IMR-90 (cell line): ENCODE measurements around the gene TMPRSS13. TPM values are rescaled to one million over a fixed set of nuclear protein-coding genes. Genes with fewer than 3 reads are reported as not detected.

Experiments
- ATAC-seq: fragments of 200-7000 bp; cut with Tn5 transposase; 2 replicates; pipeline ENCODE4 v1.9.1; 2020; ENCODE audit warnings: low read depth, mild to moderate bottlenecking, moderate library complexity
- BruUV-seq: library from RNA; stranded (reverse); fragments of 400-500 nt; replicated peaks from 2 replicates; lab custom pipeline; 2021; lab: Mats Ljungman, UMichigan
- CTCF ChIA-PET: fragments of 300-600 bp; formaldehyde crosslinking; extraction: SDS; loops from one replicate; lab custom pipeline; 2021; ENCODE audit warnings: antibody characterized with exemption; lab: Yijun Ruan, JAX
- POLR2A ChIA-PET: fragments of 300-600 bp; sonication (Branson Sonifier 250); formaldehyde crosslinking; loops from one replicate; lab custom pipeline; 2022; ENCODE audit warnings: antibody characterized with exemption; ENCODE audit not compliant: unreplicated experiment; lab: Charles Lee
- DNase-seq: peaks from one replicate; pipeline ENCODE4 v3.0.0; 2013
- H2AFZ ChIP-seq: replicated peaks from 2 replicates; pipeline ENCODE3; 2013; ENCODE audit warnings: low read length, mild to moderate bottlenecking; ENCODE audit not compliant: poor library complexity
- H2AK5ac ChIP-seq: 2 replicates; pipeline ENCODE4 v1.6.1; 2013; ENCODE audit warnings: low read depth, low read length, inconsistent platforms
- H2AK9ac ChIP-seq: replicated peaks from 2 replicates; pipeline ENCODE3; 2013; ENCODE audit warnings: mild to moderate bottlenecking, low read depth, low read length, moderate library complexity; ENCODE audit not compliant: poor library complexity
- H2BK120ac ChIP-seq: 2 replicates; pipeline ENCODE4 v1.6.1; 2013; ENCODE audit warnings: low read depth, low read length, inconsistent platforms
- H2BK15ac ChIP-seq: 3 replicates; pipeline ENCODE4 v1.6.1; 2013; ENCODE audit warnings: low read depth, low read length, inconsistent platforms
- H2BK20ac ChIP-seq: 2 replicates; pipeline ENCODE4 v1.6.1; 2013; ENCODE audit warnings: low read depth, mild to moderate bottlenecking, inconsistent platforms, low read length, moderate library complexity
- H2BK5ac ChIP-seq: 2 replicates; pipeline ENCODE4 v1.6.1; 2013; ENCODE audit warnings: mild to moderate bottlenecking, low read depth, low read length, inconsistent platforms; ENCODE audit not compliant: poor library complexity, severe bottlenecking
- H3K14ac ChIP-seq: replicated peaks from 2 replicates; pipeline ENCODE4 v1.6.1; 2013; ENCODE audit warnings: low read depth, low read length, inconsistent platforms
- H3K18ac ChIP-seq: 2 replicates; pipeline ENCODE4 v1.6.1; 2013; ENCODE audit warnings: low read depth, low read length, control low read depth
- H3K23ac ChIP-seq: 2 replicates; pipeline ENCODE4 v1.6.1; 2013; ENCODE audit warnings: low read depth, low read length, inconsistent platforms
- H3K27ac ChIP-seq: 2 replicates; pipeline ENCODE4 v1.5.1; 2013; ENCODE audit warnings: mild to moderate bottlenecking, control low read depth, low read length; ENCODE audit not compliant: insufficient read depth
- H3K27me3 ChIP-seq: 2 replicates; pipeline ENCODE4 v1.6.1; 2013; ENCODE audit warnings: low read length; ENCODE audit not compliant: control insufficient read depth, insufficient read depth
- H3K36me3 ChIP-seq: 2 replicates; pipeline ENCODE4 v1.6.1; 2013; ENCODE audit warnings: low read length, mixed read lengths; ENCODE audit not compliant: control insufficient read depth, insufficient read depth
- H3K4ac ChIP-seq: 2 replicates; pipeline ENCODE4 v1.6.1; 2013; ENCODE audit warnings: low read depth, low read length, inconsistent platforms
- H3K4me1 ChIP-seq: 2 replicates; pipeline ENCODE4 v1.6.1; 2013; ENCODE audit warnings: low read length, mixed read lengths; ENCODE audit not compliant: control insufficient read depth, insufficient read depth
- H3K4me2 ChIP-seq: 2 replicates; pipeline ENCODE4 v1.6.1; 2013; ENCODE audit warnings: low read depth, mild to moderate bottlenecking, control low read depth, low read length, moderate library complexity
- H3K4me3 ChIP-seq: 2 replicates; pipeline ENCODE4 v1.5.1; 2013; ENCODE audit warnings: low read depth, mild to moderate bottlenecking, control low read depth, low read length, moderate library complexity; ENCODE audit not compliant: insufficient read depth
- H3K56ac ChIP-seq: 2 replicates; pipeline ENCODE4 v1.6.1; 2013; ENCODE audit warnings: low read length, inconsistent platforms; ENCODE audit not compliant: insufficient read depth; ENCODE audit errors: extremely low read depth
- H3K79me1 ChIP-seq, 2 experiments: 2 replicates each; pipeline ENCODE4 v1.6.1; 2013; ENCODE audit warnings: low read length in 2 of 2, inconsistent platforms in 1 of 2, low read depth in 1 of 2
- H3K9ac ChIP-seq: 2 replicates; pipeline ENCODE4 v1.6.1; 2013; ENCODE audit warnings: low read depth, low read length, control low read depth
- H3K9me1 ChIP-seq: 2 replicates; pipeline ENCODE4 v1.6.1; 2013; ENCODE audit warnings: low read length, inconsistent platforms; ENCODE audit not compliant: insufficient read depth
- H3K9me3 ChIP-seq: 2 replicates; pipeline ENCODE4 v1.6.1; 2013; ENCODE audit warnings: low read length; ENCODE audit not compliant: control insufficient read depth, insufficient read depth
- H4K20me1 ChIP-seq: 2 replicates; pipeline ENCODE4 v1.6.1; 2013; ENCODE audit warnings: low read length, inconsistent platforms; ENCODE audit not compliant: insufficient read depth
- H4K5ac ChIP-seq: 2 replicates; pipeline ENCODE4 v1.6.1; 2013; ENCODE audit warnings: mild to moderate bottlenecking, low read depth, low read length, control low read depth
- H4K8ac ChIP-seq, 2 experiments: 2 replicates each; pipeline ENCODE4 v1.6.1; 2013; ENCODE audit warnings: low read depth in 2 of 2, low read length in 2 of 2, control low read depth in 1 of 2, inconsistent platforms in 1 of 2
- H4K91ac ChIP-seq: 2 replicates; pipeline ENCODE4 v1.6.1; 2013; ENCODE audit warnings: low read depth, low read length, inconsistent platforms; ENCODE audit not compliant: insufficient read depth
- BHLHE40 ChIP-seq: fragments of 150-350 bp; IDR thresholded peaks from 2 replicates; pipeline ENCODE4 v1.6.1; 2016; ENCODE audit warnings: mild to moderate bottlenecking, low read depth, low read length
- FOS ChIP-seq: fragments of 150-350 bp; IDR thresholded peaks from 2 replicates; pipeline ENCODE4 v1.6.1; 2016; ENCODE audit warnings: low read depth, low read length
- MAZ ChIP-seq: IDR thresholded peaks from 2 replicates; pipeline ENCODE4 v1.6.1; 2012; ENCODE audit warnings: low read depth, mild to moderate bottlenecking, low read length, improper control_type of control experiment, moderate library complexity, borderline replicate concordance
- MXI1 ChIP-seq: IDR thresholded peaks from 2 replicates; pipeline ENCODE4 v1.6.1; 2012; ENCODE audit warnings: low read depth, mild to moderate bottlenecking, low read length, moderate library complexity, borderline replicate concordance
- NFE2L2 ChIP-seq: fragments of 150-350 bp; IDR thresholded peaks from 2 replicates; pipeline ENCODE4 v1.6.1; 2016; ENCODE audit warnings: low read depth, mild to moderate bottlenecking, low read length
- POLR2A ChIP-seq: IDR thresholded peaks from 2 replicates; pipeline ENCODE4 v1.6.1; 2012; ENCODE audit warnings: mild to moderate bottlenecking, low read depth, low read length
- RAD21 ChIP-seq: IDR thresholded peaks from 2 replicates; pipeline ENCODE4 v1.6.1; 2012; ENCODE audit warnings: low read length, improper control_type of control experiment
- RCOR1 ChIP-seq: IDR thresholded peaks from 2 replicates; pipeline ENCODE4 v1.6.1; 2012; ENCODE audit warnings: mild to moderate bottlenecking, low read length, improper control_type of control experiment; ENCODE audit not compliant: insufficient replicate concordance
- RFX5 ChIP-seq: IDR thresholded peaks from 2 replicates; pipeline ENCODE4 v1.8.0; 2012; ENCODE audit warnings: low read depth, mild to moderate bottlenecking, low read length, moderate library complexity
- WGBS, 2 experiments: methylation state at CpG; one replicate each; pipeline versions ENCODE4 v1.1.5 to v1.1.7; 2013; ENCODE audit warnings: missing lambda C conversion rate in 2 of 2; ENCODE audit not compliant: insufficient read length in 1 of 2; ENCODE audit errors: extremely low coverage in 2 of 2; 5-methylcytosine and 5-hydroxymethylcytosine counted together
- dilution Hi-C: fragments of 300-500 bp; cut with HindIII; formaldehyde crosslinking; loops from one replicate; pipeline ENCODE4 v1.14.3; 2018; ENCODE audit warnings: low sequenced_read_pairs; ENCODE audit not compliant: unreplicated experiment
- in situ Hi-C: fragments of 300-500 bp; cut with MboI; formaldehyde crosslinking; loops from 3 replicates; pipeline ENCODE4 v1.14.3; 2019; ENCODE audit warnings: low sequenced_read_pairs, inconsistent platforms, mixed read lengths
- intact Hi-C: fragments of 100-400 bp; cut with micrococcal nuclease; formaldehyde crosslinking; loops from 2 replicates; pipeline ENCODE4 v1.10.0; 2022
- polyA plus RNA-seq, 3 experiments: library from polyadenylated mRNA; depleted of rRNA; stranded (reverse); fragments of >200 nt; gene quantifications; 2 replicates each; pipeline ENCODE4 v1.2.3, GENCODE V29; 2012; ENCODE audit warnings: low replicate concordance in 1 of 3
- total RNA-seq: library from RNA; depleted of rRNA; stranded (reverse); fragments of >200 nt; gene quantifications from 2 replicates; pipeline ENCODE4 v1.2.3, GENCODE V29; 2012
- TF ChIP-seq, protein P1 (sequence below): fragments of 150-350 bp; IDR thresholded peaks from 2 replicates; pipeline ENCODE4 v1.6.1; 2017; ENCODE audit warnings: mild to moderate bottlenecking, antibody characterized with exemption, low read length, low read depth

TMPRSS13 gene
- total and polyA plus RNA-seq, 2 of the 4 experiments (the other 2 are of a cell fraction): not detected

DNA sequence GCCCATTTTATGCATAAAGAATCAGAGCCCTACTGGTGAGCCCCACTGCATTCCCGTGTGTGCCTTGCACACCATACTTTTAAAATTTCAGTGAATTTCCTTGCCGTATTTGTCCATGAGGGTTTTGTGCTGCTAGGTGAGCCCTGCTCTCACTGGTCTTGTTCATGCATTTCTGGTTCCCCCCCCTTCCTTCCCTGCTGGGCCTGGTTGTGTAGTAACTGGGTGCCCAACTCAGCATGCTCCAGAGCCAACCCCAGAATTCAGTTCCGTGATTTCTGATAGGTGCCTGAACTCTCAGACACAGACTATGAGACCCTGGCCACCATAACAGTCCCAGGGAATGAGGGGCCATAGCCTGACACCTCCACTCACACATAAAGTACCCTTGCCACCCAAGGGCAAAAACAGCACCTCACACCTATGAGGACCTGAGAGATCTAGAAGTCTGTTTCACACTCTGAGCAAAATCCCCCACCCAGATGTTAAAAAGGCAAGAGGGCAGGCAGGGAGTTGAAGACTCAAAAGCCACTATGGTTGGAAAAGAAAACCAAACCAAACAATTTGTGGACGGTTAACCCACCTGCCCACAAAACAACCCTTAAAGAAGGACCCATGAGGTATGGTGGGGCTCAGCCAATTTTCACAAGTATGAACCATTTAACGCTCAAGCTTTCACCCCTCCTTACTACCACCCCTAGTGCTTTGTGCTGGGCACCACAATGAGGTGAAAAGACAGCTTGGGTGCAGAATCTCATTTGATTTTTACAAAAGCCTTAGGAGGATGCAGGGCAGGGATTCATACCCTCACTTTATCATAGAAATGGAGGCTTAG lies 40.2 kb upstream of the TMPRSS13 start:
- no CpG with 5 or more reads among the region's 5 CpGs for WGBS, 2 experiments
- intact Hi-C loops (no loop called here), in situ Hi-C loops (no loop called here), dilution Hi-C loops (no loop called here)
- Histone ChIP-seq H2AK9ac (no peak overlapping the region), H3K56ac (no peak overlapping the region), H3K9me1 (no peaks in the 10 kb centered on the region), H3K18ac (no peak overlapping the region), H4K8ac (no peak overlapping the region), H3K9ac (no peak overlapping the region), H3K79me1 (no peaks in the 10 kb centered on the region), H3K27ac (no peak overlapping the region), H3K27me3 (no peaks in the 10 kb centered on the region; the same call in 1 of the 2 replicates), H3K14ac (no peak overlapping the region), H2BK15ac (no peak overlapping the region), H2AK5ac (no peak overlapping the region), H2BK20ac (no peak overlapping the region), H2BK5ac (no peak overlapping the region), H3K9me3 (no peaks in the 10 kb centered on the region), H4K20me1 (no peaks in the 10 kb centered on the region), H4K91ac (no peak overlapping the region), H3K36me3 (no peaks in the 10 kb centered on the region), H3K4ac (no peak overlapping the region), H3K23ac (no peak overlapping the region), H2BK120ac (no peak overlapping the region), H2AFZ (no peak overlapping the region), H3K4me3 (no peak overlapping the region), H3K4me1 (no peaks in the 10 kb centered on the region), H3K4me2 (no peak overlapping the region), H4K5ac (no peak overlapping the region)
- BruUV-seq: no TSS peak
- DNase-seq: no peak
- ChIA-PET POLR2A (no interaction called here), CTCF (no interaction called here)
- no peak for ATAC-seq
- TF ChIP-seq NFE2L2 (no peak), RCOR1 (no peak), FOS (no peak), BHLHE40 (no peak), RFX5 (no peak), MXI1 (no peak), RAD21 (no peak), POLR2A (no peak), MAZ (no peak)
- TF ChIP-seq, protein P1, sequence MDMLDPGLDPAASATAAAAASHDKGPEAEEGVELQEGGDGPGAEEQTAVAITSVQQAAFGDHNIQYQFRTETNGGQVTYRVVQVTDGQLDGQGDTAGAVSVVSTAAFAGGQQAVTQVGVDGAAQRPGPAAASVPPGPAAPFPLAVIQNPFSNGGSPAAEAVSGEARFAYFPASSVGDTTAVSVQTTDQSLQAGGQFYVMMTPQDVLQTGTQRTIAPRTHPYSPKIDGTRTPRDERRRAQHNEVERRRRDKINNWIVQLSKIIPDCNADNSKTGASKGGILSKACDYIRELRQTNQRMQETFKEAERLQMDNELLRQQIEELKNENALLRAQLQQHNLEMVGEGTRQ: no peak
